Measurements from ENCODE around the gene CYTH1.

DNA sequence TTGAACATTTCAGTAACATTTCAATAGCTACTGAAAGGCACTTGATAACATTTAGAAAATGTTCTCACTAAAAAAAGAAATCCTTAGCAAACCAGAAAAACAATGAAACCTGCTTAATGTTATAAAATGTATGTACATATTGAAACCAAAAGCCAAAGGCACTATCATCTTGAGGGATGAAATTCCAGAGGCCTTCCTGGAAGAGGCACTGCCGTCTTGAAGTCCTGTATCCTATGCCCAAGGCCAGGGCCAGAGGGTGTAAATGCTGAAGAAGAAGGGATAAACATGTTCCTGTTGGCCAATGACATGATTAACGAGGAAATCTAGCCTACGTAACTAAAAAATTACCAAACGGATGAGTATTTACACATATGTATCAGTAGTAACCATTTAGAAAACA is 147.9 kb downstream of the CYTH1 start:
- TF ChIP-seq, protein P1, sequence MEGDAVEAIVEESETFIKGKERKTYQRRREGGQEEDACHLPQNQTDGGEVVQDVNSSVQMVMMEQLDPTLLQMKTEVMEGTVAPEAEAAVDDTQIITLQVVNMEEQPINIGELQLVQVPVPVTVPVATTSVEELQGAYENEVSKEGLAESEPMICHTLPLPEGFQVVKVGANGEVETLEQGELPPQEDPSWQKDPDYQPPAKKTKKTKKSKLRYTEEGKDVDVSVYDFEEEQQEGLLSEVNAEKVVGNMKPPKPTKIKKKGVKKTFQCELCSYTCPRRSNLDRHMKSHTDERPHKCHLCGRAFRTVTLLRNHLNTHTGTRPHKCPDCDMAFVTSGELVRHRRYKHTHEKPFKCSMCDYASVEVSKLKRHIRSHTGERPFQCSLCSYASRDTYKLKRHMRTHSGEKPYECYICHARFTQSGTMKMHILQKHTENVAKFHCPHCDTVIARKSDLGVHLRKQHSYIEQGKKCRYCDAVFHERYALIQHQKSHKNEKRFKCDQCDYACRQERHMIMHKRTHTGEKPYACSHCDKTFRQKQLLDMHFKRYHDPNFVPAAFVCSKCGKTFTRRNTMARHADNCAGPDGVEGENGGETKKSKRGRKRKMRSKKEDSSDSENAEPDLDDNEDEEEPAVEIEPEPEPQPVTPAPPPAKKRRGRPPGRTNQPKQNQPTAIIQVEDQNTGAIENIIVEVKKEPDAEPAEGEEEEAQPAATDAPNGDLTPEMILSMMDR (IDR thresholded peaks at IDR 0.05), result no peak
- no peak for TF ChIP-seq POLR2AphosphoS5 (IDR thresholded peaks at IDR 0.05; ENCODE audit: low read depth, low read length)
- TF ChIP-seq, protein P2, sequence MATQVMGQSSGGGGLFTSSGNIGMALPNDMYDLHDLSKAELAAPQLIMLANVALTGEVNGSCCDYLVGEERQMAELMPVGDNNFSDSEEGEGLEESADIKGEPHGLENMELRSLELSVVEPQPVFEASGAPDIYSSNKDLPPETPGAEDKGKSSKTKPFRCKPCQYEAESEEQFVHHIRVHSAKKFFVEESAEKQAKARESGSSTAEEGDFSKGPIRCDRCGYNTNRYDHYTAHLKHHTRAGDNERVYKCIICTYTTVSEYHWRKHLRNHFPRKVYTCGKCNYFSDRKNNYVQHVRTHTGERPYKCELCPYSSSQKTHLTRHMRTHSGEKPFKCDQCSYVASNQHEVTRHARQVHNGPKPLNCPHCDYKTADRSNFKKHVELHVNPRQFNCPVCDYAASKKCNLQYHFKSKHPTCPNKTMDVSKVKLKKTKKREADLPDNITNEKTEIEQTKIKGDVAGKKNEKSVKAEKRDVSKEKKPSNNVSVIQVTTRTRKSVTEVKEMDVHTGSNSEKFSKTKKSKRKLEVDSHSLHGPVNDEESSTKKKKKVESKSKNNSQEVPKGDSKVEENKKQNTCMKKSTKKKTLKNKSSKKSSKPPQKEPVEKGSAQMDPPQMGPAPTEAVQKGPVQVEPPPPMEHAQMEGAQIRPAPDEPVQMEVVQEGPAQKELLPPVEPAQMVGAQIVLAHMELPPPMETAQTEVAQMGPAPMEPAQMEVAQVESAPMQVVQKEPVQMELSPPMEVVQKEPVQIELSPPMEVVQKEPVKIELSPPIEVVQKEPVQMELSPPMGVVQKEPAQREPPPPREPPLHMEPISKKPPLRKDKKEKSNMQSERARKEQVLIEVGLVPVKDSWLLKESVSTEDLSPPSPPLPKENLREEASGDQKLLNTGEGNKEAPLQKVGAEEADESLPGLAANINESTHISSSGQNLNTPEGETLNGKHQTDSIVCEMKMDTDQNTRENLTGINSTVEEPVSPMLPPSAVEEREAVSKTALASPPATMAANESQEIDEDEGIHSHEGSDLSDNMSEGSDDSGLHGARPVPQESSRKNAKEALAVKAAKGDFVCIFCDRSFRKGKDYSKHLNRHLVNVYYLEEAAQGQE (IDR thresholded peaks at IDR 0.05; ENCODE audit: insufficient read depth in 1 of 2, low read depth in 2 of 2, low read length in 1 of 2), result no peak
